Activated naive CD8-positive, alpha-beta T cell treated with anti-CD3 and anti-CD28 coated beads, Interleukin-2, amount 50 U/mL, for 24 hours (primary cell): ENCODE results near the gene TMEM9.

Experiments
- ATAC-seq: fragments of 150-1000 bp; cut with Tn5 transposase; one replicate; pipeline ENCODE4 v1.10.0; 2021
- DNase-seq: peaks from one replicate; pipeline ENCODE4 v3.0.0; 2021
- H3K27ac Mint-ChIP-seq: one replicate; pipeline ENCODE4 v1.8.0; 2021; ENCODE audit warnings: mild to moderate bottlenecking, mixed read lengths
- H3K27me3 Mint-ChIP-seq: one replicate; pipeline ENCODE4 v1.8.0; 2021; ENCODE audit warnings: mixed read lengths
- H3K36me3 Mint-ChIP-seq: one replicate; pipeline ENCODE4 v1.8.0; 2021; ENCODE audit warnings: low read depth, mixed read lengths
- H3K4me1 Mint-ChIP-seq: one replicate; pipeline ENCODE4 v1.8.0; 2021; ENCODE audit warnings: mixed read lengths
- H3K4me3 Mint-ChIP-seq: one replicate; pipeline ENCODE4 v1.8.0; 2021; ENCODE audit warnings: mild to moderate bottlenecking, moderate library complexity, mixed read lengths
- H3K9me3 Mint-ChIP-seq: one replicate; pipeline ENCODE4 v1.8.0; 2021; ENCODE audit warnings: mixed read lengths

Gene TMEM9

DNA sequence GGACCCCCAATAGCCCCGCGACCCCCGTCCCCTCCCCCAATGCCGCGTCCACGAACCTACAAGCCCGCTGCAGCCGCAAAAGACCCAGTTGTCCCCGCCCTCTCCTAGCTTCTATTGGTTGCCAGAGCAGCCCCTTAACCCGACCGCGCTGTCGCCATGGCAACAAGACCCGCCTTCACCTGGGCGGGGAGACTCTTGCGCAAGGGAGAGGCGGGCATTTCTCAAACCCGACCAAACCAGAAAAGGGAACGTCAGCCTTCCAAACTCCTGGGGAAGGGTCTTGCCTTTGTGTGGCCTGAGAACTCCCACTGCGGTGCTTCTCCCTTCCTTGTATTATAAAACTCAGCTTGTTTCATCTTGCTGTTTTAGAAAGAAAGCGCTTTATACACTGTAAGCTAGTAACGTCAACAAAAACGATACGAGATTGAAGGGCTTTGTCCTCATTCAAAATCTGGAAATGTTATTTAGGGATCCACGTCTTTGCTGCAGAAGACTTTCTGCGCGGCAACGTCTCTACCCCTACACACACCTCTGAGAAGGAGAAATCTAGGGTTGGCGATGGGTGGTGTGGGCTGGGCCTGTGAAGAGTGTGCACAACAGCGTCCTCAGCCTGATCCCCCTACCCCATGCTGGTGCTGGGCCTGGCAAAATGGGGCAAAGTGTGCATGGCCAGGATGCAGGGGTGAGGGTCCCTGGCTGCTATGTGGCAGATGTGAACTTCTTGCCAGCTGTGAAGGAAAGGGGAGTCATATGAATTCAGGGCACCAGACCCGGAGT is at the start of gene TMEM9:
Gene TMEM9, minus strand, starts transcription at position 86 of the 777 bp plus-strand sequence. CDS start 551 bp downstream, outside the sequence.
- peak; percentile 92 for ATAC-seq
- H3K4me3 Mint-ChIP-seq = peak within 1 kb of the TSS; percentile 81
- H3K27me3 Mint-ChIP-seq = peaks cover 11% of the 10 kb centered on the region
- H3K27ac Mint-ChIP-seq = peak within 1 kb of the TSS; percentile 67
- H3K36me3 Mint-ChIP-seq = peaks cover 4% of the 10 kb centered on the region
- peak; percentile 99 for DNase-seq
- peaks cover 17% of the 10 kb centered on the region for H3K4me1 Mint-ChIP-seq
- H3K9me3 Mint-ChIP-seq = no peaks in the 10 kb centered on the region

GRCh38 chr1:201198598-201198997 is 44.3 kb upstream of the TMEM9 start:
- ATAC-seq = no peak
- Mint-ChIP-seq H3K4me3 (no peak overlapping the region), H3K36me3 (no peaks in the 10 kb centered on the region), H3K27me3 (peaks cover 2% of the 10 kb centered on the region), H3K27ac (no peak overlapping the region), H3K4me1 (no peaks in the 10 kb centered on the region), H3K9me3 (no peaks in the 10 kb centered on the region)
- no peak for DNase-seq

GRCh38 chr1:201194046-201194445 is 39.8 kb upstream of the TMEM9 start:
- Mint-ChIP-seq H3K36me3 (no peaks in the 10 kb centered on the region), H3K27me3 (peaks cover 20% of the 10 kb centered on the region), H3K27ac (no peak overlapping the region), H3K4me1 (peaks cover 6% of the 10 kb centered on the region), H3K9me3 (no peaks in the 10 kb centered on the region), H3K4me3 (no peak overlapping the region)
- no peak for ATAC-seq
- DNase-seq = no peak

DNA sequence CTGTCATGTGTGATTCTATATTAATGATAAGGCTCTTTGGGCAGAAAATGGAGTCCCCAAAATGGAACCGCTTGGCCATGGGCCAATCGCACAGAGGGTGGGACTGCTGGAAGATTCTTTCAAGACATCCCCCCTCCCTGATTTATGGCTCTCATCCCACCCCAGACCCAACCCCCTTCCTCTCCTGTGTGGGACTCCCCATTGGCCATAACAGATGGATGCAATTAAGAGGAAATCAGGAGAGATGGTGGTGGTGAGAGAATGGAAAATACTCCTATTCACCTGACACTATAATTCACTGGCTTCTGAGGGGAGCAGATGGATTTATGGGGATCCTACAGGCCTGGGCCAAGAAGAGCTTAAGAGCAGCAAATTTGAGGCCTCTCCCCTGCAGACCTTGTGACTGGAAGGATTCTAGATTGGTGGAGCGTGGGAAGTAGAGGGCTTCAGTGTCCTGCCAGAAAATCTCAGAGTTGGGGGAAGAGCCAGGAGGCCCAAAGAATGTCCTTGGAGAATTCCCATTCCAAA is 38.1 kb upstream of the TMEM9 start:
- H3K9me3 Mint-ChIP-seq = no peaks in the 10 kb centered on the region
- peaks cover 23% of the 10 kb centered on the region for H3K27me3 Mint-ChIP-seq
- H3K4me1 Mint-ChIP-seq = peaks cover 6% of the 10 kb centered on the region
- H3K27ac Mint-ChIP-seq = no peak overlapping the region
- DNase-seq (no peak), ATAC-seq (no peak)
- H3K4me3 Mint-ChIP-seq = no peak overlapping the region
- no peaks in the 10 kb centered on the region for H3K36me3 Mint-ChIP-seq

DNA sequence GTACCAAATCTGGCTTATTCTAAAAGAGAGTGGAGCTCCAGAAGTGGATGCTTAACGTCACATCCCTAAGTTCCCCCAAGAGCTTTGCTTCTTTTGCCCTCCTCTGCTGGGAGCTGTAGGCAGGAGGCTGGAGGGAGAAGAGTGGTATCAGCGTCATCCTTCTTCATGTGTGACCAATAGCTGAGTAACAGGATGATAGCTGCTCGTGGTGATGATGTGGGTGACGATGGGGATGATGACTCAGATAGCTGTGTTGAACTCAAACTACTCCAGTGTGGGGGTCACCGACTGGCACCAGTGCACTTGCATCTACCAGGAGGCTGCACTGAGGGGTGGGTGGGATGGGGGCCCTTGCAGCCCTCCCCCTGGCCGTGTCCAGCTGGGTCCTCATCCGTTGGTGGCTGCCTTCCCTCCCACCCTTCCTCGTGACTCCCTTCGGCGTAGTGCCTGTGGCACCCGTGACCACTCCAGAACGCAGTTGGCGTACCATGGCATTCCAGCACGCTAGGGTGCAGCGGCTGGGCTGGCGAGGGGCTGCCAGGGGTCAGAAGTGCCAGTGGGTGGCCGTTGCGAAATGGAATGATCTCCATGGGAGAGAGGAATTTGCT is 37.5 kb upstream of the TMEM9 start:
- no peaks in the 10 kb centered on the region for H3K9me3 Mint-ChIP-seq
- peak; percentile 36 for DNase-seq
- H3K4me1 Mint-ChIP-seq = peaks cover 6% of the 10 kb centered on the region
- ATAC-seq = peak; percentile 99
- no peaks in the 10 kb centered on the region for H3K36me3 Mint-ChIP-seq
- no peak overlapping the region for H3K4me3 Mint-ChIP-seq
- H3K27ac Mint-ChIP-seq = no peak overlapping the region
- H3K27me3 Mint-ChIP-seq = peaks cover 24% of the 10 kb centered on the region

- ATAC-seq (no peak), DNase-seq (no peak)
- Mint-ChIP-seq H3K27me3 (peaks cover 24% of the 10 kb centered on the region), H3K4me3 (no peak within 1 kb of the TSS), H3K36me3 (no peaks in the 10 kb centered on the region), H3K4me1 (peaks cover 6% of the 10 kb centered on the region), H3K9me3 (no peaks in the 10 kb centered on the region), H3K27ac (no peak within 1 kb of the TSS)
These were observed 36.4 kb upstream of the TMEM9 start, which contains the start of gene IGFN1 for GRCh38 chr1:201190624-201191051. IGFN1 (plus strand) TSS chr1:201190824; CDS start chr1:201193294, 2,470 bp downstream.

GRCh38 chr1:201190005-201190404 is 35.7 kb upstream of the TMEM9 start:
- no peak for DNase-seq
- peaks cover 24% of the 10 kb centered on the region for H3K27me3 Mint-ChIP-seq
- H3K9me3 Mint-ChIP-seq = no peaks in the 10 kb centered on the region
- peaks cover 6% of the 10 kb centered on the region for H3K4me1 Mint-ChIP-seq
- H3K36me3 Mint-ChIP-seq = no peaks in the 10 kb centered on the region
- no peak overlapping the region for H3K27ac Mint-ChIP-seq
- no peak for ATAC-seq
- H3K4me3 Mint-ChIP-seq = no peak overlapping the region

GRCh38 chr1:201189085-201189484 is 34.8 kb upstream of the TMEM9 start:
- H3K27ac Mint-ChIP-seq = no peak overlapping the region
- ATAC-seq (no peak), DNase-seq (no peak)
- no peaks in the 10 kb centered on the region for H3K36me3 Mint-ChIP-seq
- H3K9me3 Mint-ChIP-seq = no peaks in the 10 kb centered on the region
- peaks cover 6% of the 10 kb centered on the region for H3K4me1 Mint-ChIP-seq
- H3K4me3 Mint-ChIP-seq = no peak overlapping the region
- peaks cover 26% of the 10 kb centered on the region for H3K27me3 Mint-ChIP-seq

GRCh38 chr1:201186192-201186591 is 31.9 kb upstream of the TMEM9 start:
- H3K4me1 Mint-ChIP-seq = peaks cover 1% of the 10 kb centered on the region
- peaks cover 33% of the 10 kb centered on the region for H3K27me3 Mint-ChIP-seq
- no peak overlapping the region for H3K27ac Mint-ChIP-seq
- ATAC-seq (no peak), DNase-seq (no peak)
- no peak overlapping the region for H3K4me3 Mint-ChIP-seq
- no peaks in the 10 kb centered on the region for H3K36me3 Mint-ChIP-seq
- H3K9me3 Mint-ChIP-seq = no peaks in the 10 kb centered on the region

- peak; percentile 73 for ATAC-seq
- H3K27ac Mint-ChIP-seq = no peak overlapping the region
- no peak for DNase-seq
- H3K36me3 Mint-ChIP-seq = no peaks in the 10 kb centered on the region
- H3K4me3 Mint-ChIP-seq = no peak overlapping the region
- H3K4me1 Mint-ChIP-seq = no peaks in the 10 kb centered on the region
- peaks cover 33% of the 10 kb centered on the region for H3K27me3 Mint-ChIP-seq
- no peaks in the 10 kb centered on the region for H3K9me3 Mint-ChIP-seq
These were observed 31.4 kb upstream of the TMEM9 start for GRCh38 chr1:201185527-201186128.

DNA sequence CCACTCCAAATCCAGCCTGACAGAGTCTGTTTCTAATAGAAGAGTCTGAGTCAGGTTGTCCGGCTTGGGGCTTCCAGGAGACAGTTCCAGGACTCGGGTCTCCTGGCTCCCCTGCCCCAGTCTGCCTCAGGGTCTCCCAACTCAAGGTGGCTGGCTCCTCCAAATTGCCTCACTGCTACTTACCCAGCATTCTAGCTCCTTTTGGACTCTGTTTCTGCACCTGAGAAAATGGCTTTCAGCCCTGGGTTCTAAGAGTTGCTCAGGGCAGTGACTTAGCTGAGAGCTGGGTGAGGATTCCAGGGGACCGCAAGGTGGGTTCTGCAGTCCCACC is 30.8 kb upstream of the TMEM9 start:
- Mint-ChIP-seq H3K27me3 (peaks cover 33% of the 10 kb centered on the region), H3K4me3 (no peak overlapping the region), H3K9me3 (no peaks in the 10 kb centered on the region), H3K27ac (no peak overlapping the region), H3K4me1 (no peaks in the 10 kb centered on the region), H3K36me3 (no peaks in the 10 kb centered on the region)
- ATAC-seq (no peak), DNase-seq (no peak)

- Mint-ChIP-seq H3K27ac (no peak overlapping the region), H3K27me3 (peaks cover 34% of the 10 kb centered on the region), H3K4me1 (no peaks in the 10 kb centered on the region), H3K9me3 (no peaks in the 10 kb centered on the region), H3K4me3 (no peak overlapping the region), H3K36me3 (no peaks in the 10 kb centered on the region)
- DNase-seq = no peak
- ATAC-seq = no peak
These were observed 30.2 kb upstream of the TMEM9 start for GRCh38 chr1:201184307-201185122.

DNA sequence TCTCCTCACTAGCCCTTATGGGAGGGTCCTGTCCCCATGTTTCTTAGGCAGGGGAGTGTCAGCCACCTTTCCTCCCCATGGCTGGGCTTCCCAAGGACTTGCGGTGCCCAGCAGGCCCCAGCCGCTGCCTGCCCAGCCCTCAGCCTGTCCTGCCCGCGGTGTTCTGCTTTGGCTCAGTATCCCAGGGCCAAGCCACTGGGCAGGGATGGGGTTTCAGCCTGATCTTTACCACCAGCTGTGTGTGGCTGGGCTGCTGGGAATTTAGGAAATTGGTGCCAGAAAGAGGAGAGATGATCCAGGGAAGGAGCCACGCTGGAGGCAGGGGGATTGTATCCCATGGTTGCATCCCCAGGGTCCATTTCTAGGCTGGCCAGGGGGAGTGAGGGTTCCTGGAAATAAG is 29.5 kb upstream of the TMEM9 start:
- Mint-ChIP-seq H3K4me3 (no peak overlapping the region), H3K4me1 (no peaks in the 10 kb centered on the region), H3K27ac (no peak overlapping the region), H3K9me3 (no peaks in the 10 kb centered on the region), H3K36me3 (no peaks in the 10 kb centered on the region), H3K27me3 (peaks cover 33% of the 10 kb centered on the region)
- DNase-seq = no peak
- no peak for ATAC-seq

DNA sequence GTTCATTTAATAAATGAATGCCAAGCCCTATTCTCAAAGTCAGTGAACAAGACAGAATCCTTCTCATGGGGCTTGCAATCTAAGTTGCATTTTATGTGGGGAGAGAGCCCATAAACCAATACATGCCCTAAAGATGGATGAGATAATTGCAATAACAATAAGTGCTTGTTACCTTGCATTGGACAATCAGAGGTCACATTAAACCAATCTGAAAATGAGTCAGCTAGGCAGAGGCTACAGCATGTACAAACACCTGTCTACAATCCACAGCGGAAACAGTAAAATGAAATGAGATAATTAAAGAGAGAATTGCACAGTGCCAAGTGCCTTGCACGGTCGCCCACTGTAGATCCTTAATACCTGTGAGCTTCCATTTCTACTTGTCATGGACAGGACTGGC is 28.9 kb upstream of the TMEM9 start:
- no peaks in the 10 kb centered on the region for H3K4me1 Mint-ChIP-seq
- H3K9me3 Mint-ChIP-seq = no peaks in the 10 kb centered on the region
- no peak for DNase-seq
- H3K27me3 Mint-ChIP-seq = peaks cover 35% of the 10 kb centered on the region
- H3K27ac Mint-ChIP-seq = no peak overlapping the region
- H3K4me3 Mint-ChIP-seq = no peak overlapping the region
- ATAC-seq = no peak
- no peaks in the 10 kb centered on the region for H3K36me3 Mint-ChIP-seq
